ENCODE measurements around the gene ZFP36. TPM values are rescaled to one million over a fixed set of nuclear protein-coding genes. Genes with fewer than 3 reads are reported as not detected.
A peak's percentile ranks its signal among the peaks of the same experiment; 100 is the strongest.

Gene ZFP36
- total RNA-seq, 1 donor from 2014 or later = 21.6 TPM

- H3K36me3 ChIP-seq (ENCODE audit: insufficient read depth, low read length) = peaks cover 22% of the 10 kb centered on the region
Measured at GRCh38 chr19:39419003-39419402, 12.4 kb downstream of the ZFP36 start.

DNA sequence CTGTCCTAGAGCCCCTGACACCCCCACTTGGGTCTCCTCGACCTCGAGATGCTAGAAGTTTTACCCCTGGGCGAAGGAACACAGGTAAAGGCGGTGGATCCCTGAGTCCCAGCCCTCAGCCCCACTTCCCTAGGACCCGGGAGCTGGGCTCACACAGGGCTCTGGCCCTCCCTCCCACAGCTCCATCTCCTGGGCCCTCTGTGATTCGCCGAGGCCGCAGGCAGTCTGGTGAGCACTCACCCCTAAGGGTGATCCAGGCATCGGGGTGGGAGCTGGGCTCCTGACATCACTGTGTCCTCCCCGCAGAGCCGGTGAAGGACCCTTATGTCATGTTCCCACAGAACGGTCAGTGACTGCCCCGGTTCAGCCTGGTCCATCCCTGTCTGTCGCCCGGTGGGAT is 14.1 kb downstream of the ZFP36 start:
- H3K9ac ChIP-seq (ENCODE audit: low read length) = no peak overlapping the region
- peaks cover 29% of the 10 kb centered on the region for H3K36me3 ChIP-seq (ENCODE audit: insufficient read depth, low read length)
- DNase-seq (ENCODE audit: low read depth) (no peak), FAIRE-seq (no peak)
- no peaks in the 10 kb centered on the region for H3K9me3 ChIP-seq (ENCODE audit: insufficient read depth, low read depth, low read length)
- H3K4me1 ChIP-seq (ENCODE audit: insufficient read depth, low read length) = no peaks in the 10 kb centered on the region
- Mint-ChIP-seq H3K27ac (ENCODE audit: unreplicated experiment) (no peak overlapping the region), H3K36me3 (ENCODE audit: low read depth, unreplicated experiment) (peaks cover 36% of the 10 kb centered on the region), H3K9me3 (ENCODE audit: unreplicated experiment) (no peaks in the 10 kb centered on the region), H3K4me1 (ENCODE audit: low read depth, unreplicated experiment) (no peaks in the 10 kb centered on the region), H3K4me3 (ENCODE audit: unreplicated experiment) (no peak overlapping the region), H3K27me3 (ENCODE audit: low read depth, unreplicated experiment) (no peaks in the 10 kb centered on the region)
- H3K4me2 ChIP-seq (ENCODE audit: low read length) = no peak overlapping the region
- H3K27me3 ChIP-seq (ENCODE audit: insufficient read depth, low read length) = no peaks in the 10 kb centered on the region
- TF ChIP-seq, protein P1, sequence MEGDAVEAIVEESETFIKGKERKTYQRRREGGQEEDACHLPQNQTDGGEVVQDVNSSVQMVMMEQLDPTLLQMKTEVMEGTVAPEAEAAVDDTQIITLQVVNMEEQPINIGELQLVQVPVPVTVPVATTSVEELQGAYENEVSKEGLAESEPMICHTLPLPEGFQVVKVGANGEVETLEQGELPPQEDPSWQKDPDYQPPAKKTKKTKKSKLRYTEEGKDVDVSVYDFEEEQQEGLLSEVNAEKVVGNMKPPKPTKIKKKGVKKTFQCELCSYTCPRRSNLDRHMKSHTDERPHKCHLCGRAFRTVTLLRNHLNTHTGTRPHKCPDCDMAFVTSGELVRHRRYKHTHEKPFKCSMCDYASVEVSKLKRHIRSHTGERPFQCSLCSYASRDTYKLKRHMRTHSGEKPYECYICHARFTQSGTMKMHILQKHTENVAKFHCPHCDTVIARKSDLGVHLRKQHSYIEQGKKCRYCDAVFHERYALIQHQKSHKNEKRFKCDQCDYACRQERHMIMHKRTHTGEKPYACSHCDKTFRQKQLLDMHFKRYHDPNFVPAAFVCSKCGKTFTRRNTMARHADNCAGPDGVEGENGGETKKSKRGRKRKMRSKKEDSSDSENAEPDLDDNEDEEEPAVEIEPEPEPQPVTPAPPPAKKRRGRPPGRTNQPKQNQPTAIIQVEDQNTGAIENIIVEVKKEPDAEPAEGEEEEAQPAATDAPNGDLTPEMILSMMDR (IDR thresholded peaks at IDR 0.05; ENCODE audit: insufficient read depth, low read depth, low read length) = no peak
- TF ChIP-seq EZH2 (IDR thresholded peaks at IDR 0.05; ENCODE audit: insufficient read depth, low read length) = no peak
- H3K27ac ChIP-seq (ENCODE audit: low read depth, low read length) = no peak overlapping the region
- peaks cover 70% of the 10 kb centered on the region for H4K20me1 ChIP-seq (ENCODE audit: insufficient read depth, low read length)
- H3K4me3 ChIP-seq (ENCODE audit: insufficient read depth, low read depth, low read length) = no peak overlapping the region
- H2AFZ ChIP-seq (ENCODE audit: low read depth, low read length) = no peak overlapping the region
- H3K79me2 ChIP-seq (ENCODE audit: insufficient read depth, low read length) = peaks cover 42% of the 10 kb centered on the region

More at GRCh38 chr19:39419003-39419402, 12.4 kb downstream of the ZFP36 start:
- no peaks in the 10 kb centered on the region for H3K9me3 ChIP-seq (ENCODE audit: insufficient read depth, low read depth, low read length)
- peaks cover 72% of the 10 kb centered on the region for H4K20me1 ChIP-seq (ENCODE audit: insufficient read depth, low read length)
- no peaks in the 10 kb centered on the region for H3K27me3 ChIP-seq (ENCODE audit: insufficient read depth, low read length)
- no peak overlapping the region for H3K9ac ChIP-seq (ENCODE audit: low read length)
- Mint-ChIP-seq H3K27ac (ENCODE audit: unreplicated experiment) (peak overlapping the region; percentile 18), H3K9me3 (ENCODE audit: unreplicated experiment) (no peaks in the 10 kb centered on the region), H3K4me1 (ENCODE audit: low read depth, unreplicated experiment) (peaks cover 12% of the 10 kb centered on the region), H3K27me3 (ENCODE audit: low read depth, unreplicated experiment) (no peaks in the 10 kb centered on the region), H3K4me3 (ENCODE audit: unreplicated experiment) (no peak overlapping the region), H3K36me3 (ENCODE audit: low read depth, unreplicated experiment) (peaks cover 25% of the 10 kb centered on the region)
- no peak overlapping the region for H3K4me2 ChIP-seq (ENCODE audit: low read length)
- no peak for TF ChIP-seq EZH2 (IDR thresholded peaks at IDR 0.05; ENCODE audit: insufficient read depth, low read length)
- TF ChIP-seq, protein P1 (IDR thresholded peaks at IDR 0.05; ENCODE audit: insufficient read depth, low read depth, low read length) = no peak
- no peak overlapping the region for H3K27ac ChIP-seq (ENCODE audit: low read depth, low read length)
- H3K4me3 ChIP-seq (ENCODE audit: insufficient read depth, low read depth, low read length) = no peak overlapping the region
- H3K79me2 ChIP-seq (ENCODE audit: insufficient read depth, low read length) = peaks cover 58% of the 10 kb centered on the region
- DNase-seq (ENCODE audit: low read depth) = no peak
- peaks cover 15% of the 10 kb centered on the region for H3K4me1 ChIP-seq (ENCODE audit: insufficient read depth, low read length)
- H2AFZ ChIP-seq (ENCODE audit: low read depth, low read length) = no peak overlapping the region
- no peak for FAIRE-seq

DNA sequence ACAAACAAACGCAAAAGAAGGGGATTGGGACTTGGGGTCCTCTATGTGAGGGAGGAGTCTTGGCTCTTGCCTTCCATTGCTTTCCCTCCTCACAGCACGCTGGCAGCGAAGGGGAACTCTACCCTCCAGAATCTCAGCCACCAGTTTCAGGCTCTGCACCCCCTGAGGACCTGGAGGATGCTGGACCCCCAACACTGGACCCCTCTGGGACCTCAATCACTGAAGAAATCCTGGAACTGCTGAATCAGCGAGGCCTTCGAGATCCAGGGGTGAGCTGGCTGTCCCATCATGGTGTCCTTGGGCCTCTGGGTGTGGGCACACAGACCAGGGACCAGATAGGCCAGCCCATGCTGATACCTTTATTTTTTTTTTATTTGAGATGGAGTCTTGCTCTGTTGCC is 15.4 kb downstream of the ZFP36 start:
- DNase-seq (ENCODE audit: low read depth) (no peak), FAIRE-seq (no peak)
- H3K9me3 ChIP-seq (ENCODE audit: insufficient read depth, low read depth, low read length) = no peaks in the 10 kb centered on the region
- Mint-ChIP-seq H3K9me3 (ENCODE audit: unreplicated experiment) (no peaks in the 10 kb centered on the region), H3K27ac (ENCODE audit: unreplicated experiment) (no peak overlapping the region), H3K36me3 (ENCODE audit: low read depth, unreplicated experiment) (peaks cover 38% of the 10 kb centered on the region), H3K4me1 (ENCODE audit: low read depth, unreplicated experiment) (peaks cover 7% of the 10 kb centered on the region), H3K27me3 (ENCODE audit: low read depth, unreplicated experiment) (no peaks in the 10 kb centered on the region), H3K4me3 (ENCODE audit: unreplicated experiment) (no peak overlapping the region)
- no peak for TF ChIP-seq EZH2 (IDR thresholded peaks at IDR 0.05; ENCODE audit: insufficient read depth, low read length)
- TF ChIP-seq, protein P1 (IDR thresholded peaks at IDR 0.05; ENCODE audit: insufficient read depth, low read depth, low read length) = no peak
- no peak overlapping the region for H3K9ac ChIP-seq (ENCODE audit: low read length)
- no peak overlapping the region for H3K4me2 ChIP-seq (ENCODE audit: low read length)
- H2AFZ ChIP-seq (ENCODE audit: low read depth, low read length) = no peak overlapping the region
- H3K36me3 ChIP-seq (ENCODE audit: insufficient read depth, low read length) = peaks cover 29% of the 10 kb centered on the region
- no peaks in the 10 kb centered on the region for H3K4me1 ChIP-seq (ENCODE audit: insufficient read depth, low read length)
- H3K4me3 ChIP-seq (ENCODE audit: insufficient read depth, low read depth, low read length) = no peak overlapping the region
- H3K27ac ChIP-seq (ENCODE audit: low read depth, low read length) = no peak overlapping the region
- peaks cover 33% of the 10 kb centered on the region for H3K79me2 ChIP-seq (ENCODE audit: insufficient read depth, low read length)
- H3K27me3 ChIP-seq (ENCODE audit: insufficient read depth, low read length) = no peaks in the 10 kb centered on the region
- peaks cover 63% of the 10 kb centered on the region for H4K20me1 ChIP-seq (ENCODE audit: insufficient read depth, low read length)
